Measurements from ENCODE around the gene SPEG. TPM values are rescaled to one million over a fixed set of nuclear protein-coding genes. Genes with fewer than 3 reads are reported as not detected.

SPEG gene
- total RNA-seq, 1 experiment from 2014 or later = 56.6 TPM

DNA sequence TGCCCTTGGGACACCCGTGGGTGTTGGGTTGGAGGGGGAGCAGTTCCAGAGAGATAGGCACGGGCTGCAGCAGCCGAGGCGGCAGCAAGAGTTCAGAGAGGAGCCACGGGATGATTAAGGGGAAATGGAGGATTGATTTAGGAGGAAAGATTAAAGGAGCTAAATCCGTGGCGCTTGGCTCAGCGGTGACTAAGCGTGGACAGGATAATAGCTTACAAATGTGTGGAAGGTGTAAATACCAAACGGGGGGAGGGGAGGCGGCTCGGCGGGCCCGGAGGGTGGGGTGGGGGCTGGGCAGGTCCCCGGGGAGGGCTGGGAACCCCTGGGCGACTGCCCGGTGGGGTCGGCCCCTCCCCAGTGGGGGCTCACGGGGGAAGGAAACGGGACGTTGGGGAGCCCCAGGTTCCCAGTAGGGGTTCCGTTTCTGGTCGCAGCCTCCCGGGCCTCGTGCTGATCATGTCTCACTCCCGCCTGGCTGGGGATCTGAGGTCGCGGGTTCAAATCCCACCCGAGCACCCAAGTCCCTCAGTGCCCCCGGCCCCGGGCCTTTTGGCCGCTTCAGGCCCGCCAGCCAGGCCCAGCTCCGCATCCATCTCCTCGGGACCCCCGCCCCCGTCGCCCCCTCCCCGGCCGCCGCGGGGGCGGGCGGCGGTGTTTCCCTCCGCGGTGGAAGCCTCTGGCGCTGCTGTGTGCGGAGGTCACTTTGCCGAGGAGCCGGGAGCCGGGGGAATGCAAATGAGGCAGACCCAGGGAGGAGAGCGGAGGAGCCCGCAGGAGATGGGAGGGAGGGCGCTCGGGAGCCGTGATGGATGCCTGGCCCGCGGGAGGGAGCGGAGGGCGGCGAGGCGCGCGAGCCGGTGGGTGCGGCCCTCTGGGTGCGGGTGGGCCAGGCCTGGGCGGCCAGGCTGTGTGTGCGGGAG lies 87.7 kb downstream of the SPEG start:
- H3K4me3 ChIP-seq (replicated peaks in 1 of 2; ENCODE audit: low read depth in 1 of 2, low read length in 2 of 2) = peak overlapping the region; percentile 18 to 49
- H3K9me2 ChIP-seq (ENCODE audit: insufficient read depth) = no peaks in the 10 kb centered on the region
- no peaks in the 10 kb centered on the region for H3K27me3 ChIP-seq (ENCODE audit: insufficient read depth, low read length)
- peak overlapping the region; percentile 64 for H3K9ac ChIP-seq (ENCODE audit: low read length)
- no peaks in the 10 kb centered on the region for H3K79me2 ChIP-seq (ENCODE audit: insufficient read depth, low read length)
- no peaks in the 10 kb centered on the region for H3K36me3 ChIP-seq (ENCODE audit: control insufficient read depth in 1 of 2, insufficient read depth in 2 of 2, low read length in 2 of 2)
- DNase-seq (ENCODE audit: low read depth, low spot score) (peak; percentile 79), ATAC-seq (peak; percentile 41)
- ChIA-PET RAD21 (ENCODE audit: low non-redundant PET in 1 of 2, low total read pairs in 2 of 2, uncharacterized antibody in 2 of 2, unreplicated experiment in 2 of 2) (interaction anchor here (0.6 to 1.0 kb wide), 7 partner anchors 14 to 81 kb away, joined by 3 to 13 read pairs (median 5); partner anchors contain the start of gene GMPPA (in 2 of the 2)), POLR2A (interaction anchor here (0.6 to 2.4 kb wide), 8 partner anchors 8 to 633 kb away, joined by 3 to 18 read pairs (median 4); partner anchors contain the start of gene GMPPA), CTCF (interaction anchor here (0.6 to 3.0 kb wide), 16 partner anchors 8 to 449 kb away, joined by 3 to 34 read pairs (median 5); partner anchors contain the start of gene GMPPA)
- no peaks in the 10 kb centered on the region for H4K20me1 ChIP-seq (ENCODE audit: insufficient read depth)
- peak overlapping the region; percentile 88 for H3K4me2 ChIP-seq (ENCODE audit: low read length)
- no peaks in the 10 kb centered on the region for H3K9me3 ChIP-seq (ENCODE audit: control insufficient read depth in 1 of 2, insufficient read depth in 1 of 2, low read depth in 1 of 2, low read length in 2 of 2)
- H3K4me1 ChIP-seq (ENCODE audit: control insufficient read depth in 1 of 2, insufficient read depth in 2 of 2, low read length in 2 of 2) = peaks cover 40 to 84% of the 10 kb centered on the region in 2 experiments
- peak overlapping the region; percentile 78 for H3K27ac ChIP-seq (ENCODE audit: low read depth, low read length)
- BruUV-seq (replicated peaks) = no TSS peak
- no peak overlapping the region for H2AFZ ChIP-seq (ENCODE audit: low read depth, low read length, poor library complexity, severe bottlenecking)
- intact Hi-C loops (cut with micrococcal nuclease) = no loop called here
- TF ChIP-seq JUND (IDR thresholded peaks at IDR 0.05) (no peak), EZH2phosphoT487 (IDR thresholded peaks at IDR 0.05; ENCODE audit: borderline replicate concordance) (no peak), TCF7L2 (IDR thresholded peaks at IDR 0.05; ENCODE audit: borderline replicate concordance, extremely low read depth, insufficient read depth, insufficient read length) (peak; percentile 97), FOSL1 (IDR thresholded peaks at IDR 0.05; ENCODE audit: low read depth) (no peak), ELF1 (IDR thresholded peaks at IDR 0.05; ENCODE audit: borderline replicate concordance, low read depth) (no peak), CEBPB (IDR thresholded peaks at IDR 0.05; ENCODE audit: low read depth) (no peak), YY1 (IDR thresholded peaks at IDR 0.05; ENCODE audit: extremely low read depth, insufficient replicate concordance, low read depth, low read length) (peak; percentile 20), EZH2 (IDR thresholded peaks at IDR 0.05) (no peak), POLR2AphosphoS5 (IDR thresholded peaks at IDR 0.05; ENCODE audit: low read depth, low read length) (peak; percentile 51), SP1 (IDR thresholded peaks at IDR 0.05; ENCODE audit: low read depth) (no peak), SRF (IDR thresholded peaks at IDR 0.05; ENCODE audit: low read depth) (no peak), ZFX (IDR thresholded peaks at IDR 0.05) (peak; percentile 45; the same call in 1 of the 2 replicates), CBX3 (IDR thresholded peaks at IDR 0.05; ENCODE audit: low read depth) (no peak), RAD21 (IDR thresholded peaks at IDR 0.05; ENCODE audit: low read depth) (no peak), POLR2A (IDR thresholded peaks at IDR 0.05; ENCODE audit: borderline replicate concordance, extremely low read depth, insufficient read depth, insufficient read length) (no peak)
- TF ChIP-seq, protein P1, sequence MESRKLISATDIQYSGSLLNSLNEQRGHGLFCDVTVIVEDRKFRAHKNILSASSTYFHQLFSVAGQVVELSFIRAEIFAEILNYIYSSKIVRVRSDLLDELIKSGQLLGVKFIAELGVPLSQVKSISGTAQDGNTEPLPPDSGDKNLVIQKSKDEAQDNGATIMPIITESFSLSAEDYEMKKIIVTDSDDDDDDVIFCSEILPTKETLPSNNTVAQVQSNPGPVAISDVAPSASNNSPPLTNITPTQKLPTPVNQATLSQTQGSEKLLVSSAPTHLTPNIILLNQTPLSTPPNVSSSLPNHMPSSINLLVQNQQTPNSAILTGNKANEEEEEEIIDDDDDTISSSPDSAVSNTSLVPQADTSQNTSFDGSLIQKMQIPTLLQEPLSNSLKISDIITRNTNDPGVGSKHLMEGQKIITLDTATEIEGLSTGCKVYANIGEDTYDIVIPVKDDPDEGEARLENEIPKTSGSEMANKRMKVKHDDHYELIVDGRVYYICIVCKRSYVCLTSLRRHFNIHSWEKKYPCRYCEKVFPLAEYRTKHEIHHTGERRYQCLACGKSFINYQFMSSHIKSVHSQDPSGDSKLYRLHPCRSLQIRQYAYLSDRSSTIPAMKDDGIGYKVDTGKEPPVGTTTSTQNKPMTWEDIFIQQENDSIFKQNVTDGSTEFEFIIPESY (IDR thresholded peaks at IDR 0.05; ENCODE audit: extremely low read depth, insufficient replicate concordance, low read length) = no peak
- TF ChIP-seq, protein P2, sequence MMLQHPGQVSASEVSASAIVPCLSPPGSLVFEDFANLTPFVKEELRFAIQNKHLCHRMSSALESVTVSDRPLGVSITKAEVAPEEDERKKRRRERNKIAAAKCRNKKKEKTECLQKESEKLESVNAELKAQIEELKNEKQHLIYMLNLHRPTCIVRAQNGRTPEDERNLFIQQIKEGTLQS (IDR thresholded peaks at IDR 0.05) = no peak
- TF ChIP-seq, protein P3, sequence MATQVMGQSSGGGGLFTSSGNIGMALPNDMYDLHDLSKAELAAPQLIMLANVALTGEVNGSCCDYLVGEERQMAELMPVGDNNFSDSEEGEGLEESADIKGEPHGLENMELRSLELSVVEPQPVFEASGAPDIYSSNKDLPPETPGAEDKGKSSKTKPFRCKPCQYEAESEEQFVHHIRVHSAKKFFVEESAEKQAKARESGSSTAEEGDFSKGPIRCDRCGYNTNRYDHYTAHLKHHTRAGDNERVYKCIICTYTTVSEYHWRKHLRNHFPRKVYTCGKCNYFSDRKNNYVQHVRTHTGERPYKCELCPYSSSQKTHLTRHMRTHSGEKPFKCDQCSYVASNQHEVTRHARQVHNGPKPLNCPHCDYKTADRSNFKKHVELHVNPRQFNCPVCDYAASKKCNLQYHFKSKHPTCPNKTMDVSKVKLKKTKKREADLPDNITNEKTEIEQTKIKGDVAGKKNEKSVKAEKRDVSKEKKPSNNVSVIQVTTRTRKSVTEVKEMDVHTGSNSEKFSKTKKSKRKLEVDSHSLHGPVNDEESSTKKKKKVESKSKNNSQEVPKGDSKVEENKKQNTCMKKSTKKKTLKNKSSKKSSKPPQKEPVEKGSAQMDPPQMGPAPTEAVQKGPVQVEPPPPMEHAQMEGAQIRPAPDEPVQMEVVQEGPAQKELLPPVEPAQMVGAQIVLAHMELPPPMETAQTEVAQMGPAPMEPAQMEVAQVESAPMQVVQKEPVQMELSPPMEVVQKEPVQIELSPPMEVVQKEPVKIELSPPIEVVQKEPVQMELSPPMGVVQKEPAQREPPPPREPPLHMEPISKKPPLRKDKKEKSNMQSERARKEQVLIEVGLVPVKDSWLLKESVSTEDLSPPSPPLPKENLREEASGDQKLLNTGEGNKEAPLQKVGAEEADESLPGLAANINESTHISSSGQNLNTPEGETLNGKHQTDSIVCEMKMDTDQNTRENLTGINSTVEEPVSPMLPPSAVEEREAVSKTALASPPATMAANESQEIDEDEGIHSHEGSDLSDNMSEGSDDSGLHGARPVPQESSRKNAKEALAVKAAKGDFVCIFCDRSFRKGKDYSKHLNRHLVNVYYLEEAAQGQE (IDR thresholded peaks at IDR 0.05; ENCODE audit: low read depth) = no peak
- TF ChIP-seq, protein P4, sequence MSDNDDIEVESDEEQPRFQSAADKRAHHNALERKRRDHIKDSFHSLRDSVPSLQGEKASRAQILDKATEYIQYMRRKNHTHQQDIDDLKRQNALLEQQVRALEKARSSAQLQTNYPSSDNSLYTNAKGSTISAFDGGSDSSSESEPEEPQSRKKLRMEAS (IDR thresholded peaks at IDR 0.05) = no peak
